Panc1 (cell line): ENCODE results near the gene KDM2A. TPM values are rescaled to one million over a fixed set of nuclear protein-coding genes. Genes with fewer than 3 reads are reported as not detected.

Experiments
- ATAC-seq: fragments of 200-7000 bp; cut with Tn5 transposase; 2 replicates; pipeline ENCODE4 v1.9.1; 2020; ENCODE audit warnings: mild to moderate bottlenecking, moderate library complexity
- BruUV-seq: library from RNA; stranded (reverse); fragments of 400-500 nt; replicated peaks from 2 replicates; lab custom pipeline; 2021; lab: Mats Ljungman, UMichigan
- CTCF ChIA-PET: fragments of 300-600 bp; sonication (Branson Sonifier 250); formaldehyde crosslinking; loops from one replicate; lab custom pipeline; 2022; ENCODE audit warnings: antibody characterized with exemption; lab: Charles Lee
- POLR2A ChIA-PET: fragments of 300-600 bp; sonication (Branson Sonifier 250); formaldehyde crosslinking; loops from one replicate; lab custom pipeline; 2022; ENCODE audit warnings: antibody characterized with exemption; lab: Charles Lee
- DNase-seq: peaks from one replicate; pipeline ENCODE4 v3.0.0-alpha.2; 2010; ENCODE audit warnings: low read depth, low spot score
- H3K27ac ChIP-seq: 2 replicates; pipeline ENCODE4 v1.5.1; 2011; ENCODE audit warnings: mild to moderate bottlenecking, low read length, inconsistent platforms
- H3K27me3 ChIP-seq: fragments of 200-500 bp; sonication (Bioruptor generic); 2 replicates; pipeline ENCODE4 v1.6.0; 2014; ENCODE audit warnings: low read length, inconsistent platforms; ENCODE audit not compliant: control insufficient read depth, insufficient read depth
- H3K36me3 ChIP-seq: fragments of 200-500 bp; sonication (Bioruptor generic); 2 replicates; pipeline ENCODE4 v1.5.1; 2014; ENCODE audit warnings: inconsistent platforms, mild to moderate bottlenecking, low read length, moderate library complexity; ENCODE audit not compliant: control insufficient read depth, insufficient read depth
- H3K4me1 ChIP-seq: 2 replicates; pipeline ENCODE4 v1.5.1; 2011; ENCODE audit warnings: inconsistent platforms, mild to moderate bottlenecking, low read length, moderate library complexity; ENCODE audit not compliant: control insufficient read depth, insufficient read depth
- H3K4me3 ChIP-seq, 2 experiments: 2 replicates each; pipeline ENCODE4 v1.5.1; 2011 to 2012; ENCODE audit warnings: low read depth in 2 of 2, low read length in 2 of 2, mild to moderate bottlenecking in 2 of 2, inconsistent platforms in 1 of 2, moderate library complexity in 1 of 2
- H3K9me3 ChIP-seq: fragments of 200-500 bp; sonication (Bioruptor generic); 2 replicates; pipeline ENCODE4 v1.5.1; 2014; ENCODE audit warnings: low read depth, mild to moderate bottlenecking, inconsistent platforms, low read length, moderate library complexity; ENCODE audit not compliant: control insufficient read depth, insufficient read depth
- CTCF ChIP-seq: fragments of 450-650 bp; IDR thresholded peaks from 2 replicates; pipeline ENCODE4 v1.5.1; 2017; ENCODE audit warnings: mild to moderate bottlenecking
- POLR2AphosphoS5 ChIP-seq: IDR thresholded peaks from 2 replicates; pipeline ENCODE4 v1.6.1; 2012; ENCODE audit warnings: mild to moderate bottlenecking, low read depth, low read length, moderate library complexity
- REST ChIP-seq, 2 experiments: IDR thresholded peaks; 2 replicates each; pipeline ENCODE4 v1.6.1; 2011 to 2012; ENCODE audit warnings: low read depth in 2 of 2, control low read depth in 1 of 2, low read length in 1 of 2, mild to moderate bottlenecking in 1 of 2, moderate library complexity in 1 of 2; ENCODE audit not compliant: insufficient read depth in 1 of 2
- SIN3A ChIP-seq: IDR thresholded peaks from 2 replicates; pipeline ENCODE4 v1.6.1; 2012; ENCODE audit warnings: low read depth, mild to moderate bottlenecking, low read length, moderate library complexity, borderline replicate concordance; ENCODE audit not compliant: insufficient read depth
- TCF7L2 ChIP-seq: IDR thresholded peaks from 2 replicates; pipeline ENCODE4 v1.6.1; 2011; ENCODE audit warnings: mild to moderate bottlenecking, low read depth, low read length, inconsistent platforms
- in situ Hi-C: cut with HindIII; loops from 2 replicates; pipeline ENCODE4 v1.10.0; 2016; ENCODE audit warnings: low sequenced_read_pairs, low pct_unique_long_range_greater_than_20kb
- intact Hi-C: fragments of 100-400 bp; cut with micrococcal nuclease; formaldehyde crosslinking; loops from one replicate; pipeline ENCODE4 v1.10.0; 2022; ENCODE audit not compliant: unreplicated experiment
- total RNA-seq: library from RNA; stranded (reverse); gene quantifications from one replicate; pipeline ENCODE4 v1.2.1, GENCODE V29; 2021; ENCODE audit not compliant: unreplicated experiment

Gene KDM2A
- total RNA-seq, 1 experiment from 2014 or later: 112 TPM

GRCh38 chr11:67153971-67154370 lies 34.9 kb downstream of the KDM2A start:
- DNase-seq (no peak), ATAC-seq (no peak)
- intact Hi-C loops (no loop called here), in situ Hi-C loops (no loop called here)
- BruUV-seq: no TSS peak
- Histone ChIP-seq H3K4me1 (no peaks in the 10 kb centered on the region), H3K36me3 (peaks cover 2% of the 10 kb centered on the region; the same call in 1 of the 2 replicates), H3K9me3 (no peaks in the 10 kb centered on the region), H3K27ac (no peak overlapping the region), H3K27me3 (no peaks in the 10 kb centered on the region), H3K4me3 (no peak overlapping the region)
- POLR2A ChIA-PET: interaction anchor here (0.7 kb wide), 1 partner anchor 261 kb away, joined by 5 read pairs; no protein-coding TSS in a partner anchor
- TF ChIP-seq POLR2AphosphoS5: no peak
- TF ChIP-seq TCF7L2: no peak
- no peak for TF ChIP-seq SIN3A
- no peak for TF ChIP-seq CTCF
- TF ChIP-seq REST (IDR thresholded peaks at IDR 0.05; ENCODE audit: insufficient read depth in 1 of 2, low read depth in 2 of 2, low read length in 1 of 2): no peak
- CTCF ChIA-PET: interaction anchor here (0.7 kb wide), 1 partner anchor 139 kb away, joined by 6 read pairs; no protein-coding TSS in a partner anchor

- ATAC-seq (no peak), DNase-seq (no peak)
- no peak overlapping the region for H3K27ac ChIP-seq
- ChIA-PET POLR2A (no interaction called here), CTCF (no interaction called here)
- TF ChIP-seq TCF7L2: no peak
- no peak for TF ChIP-seq SIN3A
- TF ChIP-seq CTCF: no peak
- TF ChIP-seq POLR2AphosphoS5: no peak
- no peak for TF ChIP-seq REST (IDR thresholded peaks at IDR 0.05; ENCODE audit: insufficient read depth in 1 of 2, low read depth in 2 of 2, low read length in 1 of 2)
- intact Hi-C loops: no loop called here
- H3K9me3 ChIP-seq: no peaks in the 10 kb centered on the region
- no peak overlapping the region for H3K4me3 ChIP-seq
- no TSS peak for BruUV-seq
- no peaks in the 10 kb centered on the region; the same call in 1 of the 2 replicates for H3K36me3 ChIP-seq
- no peaks in the 10 kb centered on the region for H3K4me1 ChIP-seq
- H3K27me3 ChIP-seq: no peaks in the 10 kb centered on the region
- in situ Hi-C loops: no loop called here
Measured at GRCh38 chr11:67154726-67155125, 35.7 kb downstream of the KDM2A start.
